ENCODE measurements around the gene GAL.

The GAL gene

GRCh38 chr11:68660066-68660810 is 24.1 kb upstream of the GAL start:
- TF ChIP-seq CTCF (IDR thresholded peaks at IDR 0.05; ENCODE audit: low read depth, low read length, missing control alignments): no peak
- H3K4me3 ChIP-seq (ENCODE audit: low read depth, low read length): no peak overlapping the region
- no peak for DNase-seq (ENCODE audit: low read depth)

GRCh38 chr11:68661014-68661413 is 23.3 kb upstream of the GAL start:
- TF ChIP-seq CTCF (IDR thresholded peaks at IDR 0.05; ENCODE audit: low read depth, low read length, missing control alignments): no peak
- no peak overlapping the region for H3K4me3 ChIP-seq (ENCODE audit: low read depth, low read length)
- no peak for DNase-seq (ENCODE audit: low read depth)

- no peak overlapping the region for H3K4me3 ChIP-seq (ENCODE audit: low read depth, low read length)
- no peak for DNase-seq (ENCODE audit: low read depth)
- no peak for TF ChIP-seq CTCF (IDR thresholded peaks at IDR 0.05; ENCODE audit: low read depth, low read length, missing control alignments)
These were observed 22.4 kb upstream of the GAL start for GRCh38 chr11:68661697-68662603.

GRCh38 chr11:68663482-68664010 is 20.8 kb upstream of the GAL start:
- no peak overlapping the region for H3K4me3 ChIP-seq (ENCODE audit: low read depth, low read length)
- TF ChIP-seq CTCF (IDR thresholded peaks at IDR 0.05; ENCODE audit: low read depth, low read length, missing control alignments): no peak
- no peak for DNase-seq (ENCODE audit: low read depth)

GRCh38 chr11:68664141-68664540 is 20.2 kb upstream of the GAL start:
- DNase-seq (ENCODE audit: low read depth): no peak
- H3K4me3 ChIP-seq (ENCODE audit: low read depth, low read length): no peak overlapping the region
- TF ChIP-seq CTCF (IDR thresholded peaks at IDR 0.05; ENCODE audit: low read depth, low read length, missing control alignments): no peak

- no peak for DNase-seq (ENCODE audit: low read depth)
- H3K4me3 ChIP-seq (ENCODE audit: low read depth, low read length): no peak overlapping the region
- TF ChIP-seq CTCF (IDR thresholded peaks at IDR 0.05; ENCODE audit: low read depth, low read length, missing control alignments): no peak
These were observed 19.4 kb upstream of the GAL start for GRCh38 chr11:68664906-68665305.
